A549 treated with Hydrocortisone at 1 μM for 4 hours (cell line): ENCODE measurements around the gene C1orf115. TPM values are rescaled to one million over a fixed set of nuclear protein-coding genes. Genes with fewer than 3 reads are reported as not detected.

Experiments
- total RNA-seq: library from RNA; stranded (reverse); fragments of 200-300 nt; extraction: Qiagen RNA extraction; gene quantifications from 5 replicates; pipeline ENCODE4 v1.2.3, GENCODE V29; 2022

C1orf115 gene, protein sequence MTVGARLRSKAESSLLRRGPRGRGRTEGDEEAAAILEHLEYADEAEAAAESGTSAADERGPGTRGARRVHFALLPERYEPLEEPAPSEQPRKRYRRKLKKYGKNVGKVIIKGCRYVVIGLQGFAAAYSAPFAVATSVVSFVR
- total RNA-seq, result 4.6 to 7.0 TPM (median 5.8 TPM) in 5 replicates

DNA sequence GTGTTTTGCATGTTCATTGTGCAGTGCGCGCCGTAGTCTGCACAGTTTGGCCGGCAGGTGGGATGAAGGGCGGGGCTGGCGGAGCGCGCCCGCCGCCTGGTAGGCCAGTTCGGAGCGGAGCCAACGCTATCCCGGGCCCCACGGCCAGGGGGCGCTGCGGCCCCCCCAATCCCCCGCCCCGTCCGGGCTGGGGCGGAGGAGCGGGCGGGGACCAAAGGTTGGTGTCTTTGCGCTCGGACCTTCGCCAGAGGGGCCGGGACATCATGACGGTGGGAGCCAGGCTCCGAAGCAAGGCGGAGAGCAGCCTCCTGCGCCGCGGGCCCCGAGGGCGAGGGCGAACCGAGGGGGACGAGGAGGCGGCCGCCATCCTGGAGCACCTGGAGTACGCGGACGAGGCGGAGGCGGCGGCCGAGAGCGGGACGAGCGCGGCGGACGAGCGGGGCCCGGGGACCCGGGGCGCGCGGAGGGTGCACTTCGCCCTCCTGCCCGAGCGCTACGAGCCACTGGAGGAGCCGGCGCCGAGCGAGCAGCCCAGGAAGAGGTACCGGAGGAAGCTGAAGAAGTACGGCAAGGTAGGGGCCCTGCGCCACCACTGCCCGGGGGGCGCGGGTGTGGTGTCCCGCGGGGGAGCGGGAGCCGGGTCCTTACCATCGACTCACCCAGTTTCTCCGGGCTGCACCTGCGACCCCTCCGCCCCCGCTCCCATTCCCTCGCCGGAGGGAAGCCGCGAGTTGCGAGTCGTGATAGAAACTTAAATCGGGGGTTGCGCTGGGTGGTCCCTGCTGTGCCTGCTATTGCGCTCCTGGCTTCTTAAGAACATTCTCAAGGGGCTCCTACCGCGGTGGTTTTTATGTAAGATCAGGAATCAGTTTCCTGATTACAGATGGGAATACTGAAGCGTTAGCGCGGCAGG is at the start of gene C1orf115:
Gene C1orf115 (plus strand): TSS at position 224 of the 913 bp plus-strand sequence. CDS start 40 bp downstream, at position 264.

GRCh38 chr1:220748089-220748934 is 58.1 kb downstream of the C1orf115 start, which contains the start of gene MTARC2:
MTARC2 (plus strand) TSS chr1:220748322; CDS start chr1:220748532, 210 bp downstream.

Other genes with a start within 250 kb of the C1orf115 start
- gene MARK1, start 162.2 kb upstream of the C1orf115 start, total RNA-seq, result 0.06 to 0.32 TPM (median 0.10 TPM) in 5 replicates
- 8.8 to 13.3 TPM (median 12.2 TPM) in 5 replicates for gene MTARC2, start 58.0 kb downstream of the C1orf115 start, total RNA-seq
- gene MTARC1, start 96.5 kb downstream of the C1orf115 start, total RNA-seq, result 7.8 to 9.6 TPM (median 8.7 TPM) in 5 replicates
- 3.3 to 5.6 TPM (median 3.6 TPM) in 5 replicates for gene HLX, start 189.1 kb downstream of the C1orf115 start, total RNA-seq